ENCODE measurements around the gene ETHE1.

ETHE1 gene, protein sequence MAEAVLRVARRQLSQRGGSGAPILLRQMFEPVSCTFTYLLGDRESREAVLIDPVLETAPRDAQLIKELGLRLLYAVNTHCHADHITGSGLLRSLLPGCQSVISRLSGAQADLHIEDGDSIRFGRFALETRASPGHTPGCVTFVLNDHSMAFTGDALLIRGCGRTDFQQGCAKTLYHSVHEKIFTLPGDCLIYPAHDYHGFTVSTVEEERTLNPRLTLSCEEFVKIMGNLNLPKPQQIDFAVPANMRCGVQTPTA

DNA sequence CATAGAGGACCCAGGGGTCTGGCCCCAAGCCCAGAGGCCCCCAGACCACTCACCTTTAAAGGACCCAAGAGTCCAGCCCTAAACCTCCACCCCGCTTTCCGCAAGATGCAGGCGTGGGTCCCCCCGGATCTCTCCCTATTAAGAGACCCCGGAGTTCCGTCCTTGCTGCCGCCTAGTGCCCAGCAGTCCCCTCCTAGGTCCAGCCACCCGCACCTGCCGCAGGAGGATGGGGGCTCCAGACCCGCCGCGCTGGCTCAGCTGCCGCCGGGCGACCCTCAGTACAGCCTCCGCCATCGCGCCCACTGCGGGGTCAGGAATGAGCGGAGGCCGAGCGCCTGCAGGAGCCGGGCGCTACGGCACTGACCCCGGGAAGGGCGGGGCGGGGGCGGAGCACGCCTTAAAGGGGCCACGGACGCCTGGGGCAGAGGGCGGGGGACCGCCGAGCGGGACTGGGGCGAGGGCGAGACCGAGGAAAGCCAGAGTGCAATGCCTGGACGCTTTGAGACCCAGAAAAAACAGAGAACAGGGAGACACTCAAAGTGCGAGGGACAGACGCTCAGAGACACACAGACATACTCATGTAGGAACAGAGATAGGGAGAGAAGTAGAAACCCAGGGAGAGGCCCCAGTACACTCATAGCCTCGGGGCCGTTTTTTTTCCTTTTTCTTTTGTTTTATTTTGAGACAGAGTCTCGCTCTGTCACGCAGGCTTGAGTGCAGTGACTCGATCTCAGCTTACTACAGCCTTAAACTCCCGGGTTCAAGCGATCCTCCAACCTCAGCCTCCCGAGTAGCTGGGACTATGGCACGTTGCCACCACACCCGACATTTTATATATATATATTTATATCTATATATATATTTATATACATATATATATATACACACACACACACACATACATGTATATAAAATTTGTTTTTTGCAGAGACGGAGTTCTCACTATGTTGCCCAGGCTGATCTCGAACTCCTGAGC, at the start of gene ETHE1:
Gene ETHE1 (minus strand): TSS at position 318 of the 976 bp plus-strand sequence. CDS start 24 bp downstream, at position 294.
- peak within 1 kb of the TSS; percentile 63 for H3K27ac ChIP-seq
- no peak for TF ChIP-seq CTCF (IDR thresholded peaks at IDR 0.05)
- no peak for TF ChIP-seq ZFX (IDR thresholded peaks at IDR 0.05; ENCODE audit: borderline replicate concordance)

DNA sequence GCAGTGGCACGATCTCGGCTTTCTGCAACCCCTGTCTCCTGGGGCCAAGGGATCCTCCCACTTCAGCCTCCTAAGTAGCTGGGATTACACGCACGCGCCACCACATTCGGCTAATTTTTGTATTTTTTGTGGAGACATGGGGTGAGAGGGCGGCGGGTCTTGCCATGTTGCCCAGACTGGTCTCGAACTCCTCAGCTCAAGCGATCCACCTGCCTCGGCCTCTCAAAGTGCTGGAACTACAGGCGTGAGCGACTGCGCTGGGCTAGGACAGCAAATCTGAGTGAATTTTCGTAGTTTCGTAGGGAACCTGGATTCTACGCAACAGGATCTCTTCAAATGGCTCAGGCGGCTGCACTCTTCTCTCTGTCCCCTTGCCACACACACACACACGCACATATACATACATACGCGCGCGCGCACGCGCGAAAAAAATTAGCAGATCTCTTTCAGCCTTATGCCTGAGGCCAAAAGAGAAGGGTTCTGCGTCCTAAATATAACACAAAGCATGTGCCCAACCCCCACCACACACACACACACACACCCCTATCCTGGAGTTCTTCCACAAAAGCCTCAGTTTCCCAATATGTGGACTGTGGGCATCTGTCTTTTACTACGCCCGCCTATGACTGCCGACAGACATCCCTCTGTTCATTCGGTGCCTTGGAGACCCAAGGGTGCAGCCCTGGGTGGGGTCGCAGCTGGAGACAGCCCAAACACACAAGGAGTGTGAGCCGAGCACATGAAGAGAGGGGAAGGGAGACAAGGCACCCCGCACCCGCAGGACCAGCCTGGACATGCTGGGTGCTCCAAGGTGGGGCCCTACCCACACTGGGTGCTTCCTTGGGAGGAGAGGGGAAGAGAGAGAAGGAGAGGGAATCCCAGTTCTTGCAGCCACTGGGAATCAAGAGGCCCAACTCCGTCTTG, 49.2 kb upstream of the ETHE1 start:
- TF ChIP-seq CTCF (IDR thresholded peaks at IDR 0.05) = no peak
- TF ChIP-seq ZFX (IDR thresholded peaks at IDR 0.05; ENCODE audit: borderline replicate concordance) = no peak
- peak overlapping the region; percentile 71 for H3K27ac ChIP-seq

GRCh38 chr19:43575156-43575950, 48.4 kb upstream of the ETHE1 start, which contains the start of the genes PINLYP and XRCC1:
Gene PINLYP (plus strand): TSS chr19:43575801. CDS start chr19:43577192, 1,391 bp downstream.
Gene XRCC1 (minus strand): TSS chr19:43575527. CDS start chr19:43575458, 69 bp downstream.
- peak within 1 kb of the TSS; percentile 71 for H3K27ac ChIP-seq
- no peak for TF ChIP-seq ZFX (IDR thresholded peaks at IDR 0.05; ENCODE audit: borderline replicate concordance)
- no peak for TF ChIP-seq CTCF (IDR thresholded peaks at IDR 0.05)

- TF ChIP-seq ZFX (IDR thresholded peaks at IDR 0.05; ENCODE audit: borderline replicate concordance) (no peak), CTCF (IDR thresholded peaks at IDR 0.05) (no peak)
- H3K27ac ChIP-seq = peak overlapping the region; percentile 71
These were observed 47.6 kb upstream of the ETHE1 start for GRCh38 chr19:43574424-43575155.

- TF ChIP-seq CTCF (IDR thresholded peaks at IDR 0.05) (no peak), ZFX (IDR thresholded peaks at IDR 0.05; ENCODE audit: borderline replicate concordance) (no peak)
- peak overlapping the region; percentile 31; the same call in 1 of the 2 replicates for H3K27ac ChIP-seq
These were observed 45.2 kb upstream of the ETHE1 start for GRCh38 chr19:43572171-43572588.

All from 22Rv1 (cell line).